Forelimb muscle (tissue), 1 donor: Measurements from ENCODE around the gene WDR33. TPM values are rescaled to one million over a fixed set of nuclear protein-coding genes. Genes with fewer than 3 reads are reported as not detected.

Experiments used
- DNase-seq: peaks from one replicate; pipeline ENCODE4 v3.0.0-alpha.2; 2013; ENCODE audit warnings: low read depth
- polyA plus RNA-seq: library from polyadenylated mRNA; unstranded; fragments of 120-200 nt; gene quantifications from one replicate; pipeline ENCODE4 v1.2.1, GENCODE V29; 2013; ENCODE audit not compliant: insufficient read length

WDR33 gene
- polyA plus RNA-seq, 1 donor: 29.3 TPM

- DNase-seq: no peak
Observed at GRCh38 chr2:127672341-127673224, 138.4 kb downstream of the WDR33 start.

- DNase-seq: no peak
Observed at GRCh38 chr2:127671557-127672302, 139.2 kb downstream of the WDR33 start.

- no peak for DNase-seq
Observed at GRCh38 chr2:127670957-127671290, 140.0 kb downstream of the WDR33 start.

GRCh38 chr2:127670055-127670956 is 140.7 kb downstream of the WDR33 start:
- DNase-seq: no peak

GRCh38 chr2:127669056-127669455 is 141.9 kb downstream of the WDR33 start:
- no peak for DNase-seq

GRCh38 chr2:127665267-127665893 is 145.6 kb downstream of the WDR33 start:
- no peak for DNase-seq

- no peak for DNase-seq
Observed at GRCh38 chr2:127664895-127665225, 146.1 kb downstream of the WDR33 start.

GRCh38 chr2:127664065-127664894 is 146.7 kb downstream of the WDR33 start:
- DNase-seq: no peak

- DNase-seq: no peak
Observed at GRCh38 chr2:127663566-127664064, 147.4 kb downstream of the WDR33 start.

- no peak for DNase-seq
Observed at GRCh38 chr2:127662937-127663565, 147.9 kb downstream of the WDR33 start.

- DNase-seq: no peak
Observed at GRCh38 chr2:127661949-127662510, 148.9 kb downstream of the WDR33 start.

- no peak for DNase-seq
Observed at GRCh38 chr2:127661072-127661649, 149.8 kb downstream of the WDR33 start.

GRCh38 chr2:127660291-127660578 is 150.7 kb downstream of the WDR33 start:
- no peak for DNase-seq

- no peak for DNase-seq
Observed at GRCh38 chr2:127659408-127660290, 151.3 kb downstream of the WDR33 start.

- no peak for DNase-seq
Observed at GRCh38 chr2:127658641-127659407, 152.1 kb downstream of the WDR33 start.

GRCh38 chr2:127658146-127658545 is 152.8 kb downstream of the WDR33 start:
- DNase-seq: no peak

- DNase-seq: no peak
Observed at GRCh38 chr2:127657232-127657595, 153.8 kb downstream of the WDR33 start.
